Activated CD8-positive, alpha-beta memory T cell treated with anti-CD3 and anti-CD28 coated beads for 48 hours (primary cell): Measurements from ENCODE around the gene COPS8.

Experiments used
- DNase-seq, 3 experiments: peaks; one replicate each; pipeline ENCODE4 v3.0.0-alpha.2; 2020; ENCODE audit warnings: low read depth in 2 of 3, low spot score in 2 of 3

The COPS8 gene

DNA sequence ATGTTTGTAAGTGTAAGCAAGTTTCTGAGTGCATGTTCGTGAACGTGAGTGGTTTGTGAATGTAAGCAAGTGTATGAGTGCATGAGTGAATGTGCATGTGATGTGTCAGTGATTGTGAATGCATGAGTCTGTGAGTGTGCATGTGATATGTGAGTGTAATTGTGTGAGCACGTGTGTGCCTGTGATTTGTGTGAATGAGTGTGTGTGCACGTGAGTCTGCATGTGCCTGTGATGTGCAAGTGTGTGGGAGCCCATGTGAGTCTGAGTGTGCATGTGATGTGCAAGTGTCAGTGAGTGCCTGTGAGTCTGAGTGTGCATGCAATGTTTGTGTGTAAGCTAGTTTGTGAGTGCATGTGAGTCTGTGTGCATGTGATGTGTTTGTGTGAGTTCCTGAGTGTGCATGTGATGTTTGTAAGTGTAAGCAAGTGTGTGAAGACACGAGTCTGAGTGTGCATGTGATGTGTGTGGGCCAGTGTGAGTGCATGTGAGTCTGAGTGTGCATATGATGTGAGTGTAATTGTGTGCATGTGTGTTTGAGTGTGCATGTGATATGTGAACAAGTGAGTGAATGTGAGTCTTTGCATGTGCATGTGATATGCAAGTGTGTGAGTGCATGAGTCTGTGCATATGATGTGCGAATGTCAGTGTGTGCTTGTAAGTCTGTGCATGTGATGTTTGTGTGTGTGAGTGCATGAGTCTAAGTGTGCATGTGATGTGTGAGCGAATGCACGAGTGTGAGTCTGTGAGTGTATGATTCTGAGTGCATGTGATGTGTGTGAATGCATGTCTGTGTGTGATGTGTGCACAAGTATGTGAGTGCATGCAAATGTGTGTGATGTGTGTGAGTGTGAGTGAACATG, 45.1 kb downstream of the COPS8 start:
- DNase-seq = no peak

DNA sequence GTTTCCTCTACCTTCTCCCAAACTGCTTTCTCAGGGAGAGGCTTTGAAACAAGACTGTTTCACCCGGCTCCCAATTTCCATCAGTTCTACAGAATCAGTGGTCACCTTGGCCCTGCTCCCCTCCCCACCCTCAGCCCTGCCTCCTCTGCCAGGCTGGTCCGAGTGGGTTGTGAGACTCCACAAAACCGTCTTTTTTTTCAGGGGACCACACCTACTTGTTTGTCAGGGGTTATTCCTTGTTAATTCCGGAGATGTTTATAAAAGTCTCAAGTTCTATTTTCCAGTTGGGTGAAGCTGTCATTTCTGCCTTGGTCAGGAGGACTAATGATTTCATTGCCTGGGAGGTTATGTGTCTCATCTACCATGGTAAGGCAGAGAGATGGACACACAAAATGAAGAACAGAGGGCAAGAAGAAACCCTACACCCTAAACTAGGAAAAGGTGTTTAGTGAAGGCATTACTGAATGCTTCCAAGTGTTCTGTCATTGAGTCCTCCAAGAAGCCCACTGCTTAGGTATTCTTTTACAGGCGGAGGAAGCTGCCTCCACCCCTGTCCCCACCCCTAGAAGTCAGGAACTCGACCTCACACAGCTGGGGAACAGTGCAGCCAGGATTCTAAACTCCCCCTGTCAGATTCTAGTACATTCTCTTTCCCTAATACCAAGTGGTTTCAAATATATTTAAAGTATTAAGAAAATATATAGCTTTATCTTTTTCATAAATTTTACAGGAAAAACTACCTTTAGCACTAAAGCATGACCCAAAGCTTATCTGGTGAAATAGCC, 46.3 kb downstream of the COPS8 start:
- no peak for DNase-seq

DNA sequence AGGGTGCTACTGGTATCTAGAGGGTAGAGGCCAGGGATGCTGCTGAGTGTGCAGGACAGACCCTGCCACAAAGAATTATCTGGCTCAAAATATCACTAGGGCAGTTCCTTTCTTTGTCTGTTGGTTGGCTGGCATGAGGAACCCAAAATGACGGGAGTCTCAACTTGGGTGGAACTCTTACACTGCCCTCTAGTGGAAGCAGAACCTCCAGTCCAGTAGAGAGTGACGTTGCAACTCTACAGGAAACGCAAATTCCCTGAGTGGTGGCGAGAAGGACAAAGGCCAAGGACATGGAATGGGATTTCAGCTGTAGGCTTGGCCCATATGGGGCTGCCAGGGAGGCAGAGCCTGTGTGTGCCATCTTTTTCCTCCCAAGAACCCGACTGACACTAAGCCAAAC, 47.1 kb downstream of the COPS8 start:
- no peak for DNase-seq

DNA sequence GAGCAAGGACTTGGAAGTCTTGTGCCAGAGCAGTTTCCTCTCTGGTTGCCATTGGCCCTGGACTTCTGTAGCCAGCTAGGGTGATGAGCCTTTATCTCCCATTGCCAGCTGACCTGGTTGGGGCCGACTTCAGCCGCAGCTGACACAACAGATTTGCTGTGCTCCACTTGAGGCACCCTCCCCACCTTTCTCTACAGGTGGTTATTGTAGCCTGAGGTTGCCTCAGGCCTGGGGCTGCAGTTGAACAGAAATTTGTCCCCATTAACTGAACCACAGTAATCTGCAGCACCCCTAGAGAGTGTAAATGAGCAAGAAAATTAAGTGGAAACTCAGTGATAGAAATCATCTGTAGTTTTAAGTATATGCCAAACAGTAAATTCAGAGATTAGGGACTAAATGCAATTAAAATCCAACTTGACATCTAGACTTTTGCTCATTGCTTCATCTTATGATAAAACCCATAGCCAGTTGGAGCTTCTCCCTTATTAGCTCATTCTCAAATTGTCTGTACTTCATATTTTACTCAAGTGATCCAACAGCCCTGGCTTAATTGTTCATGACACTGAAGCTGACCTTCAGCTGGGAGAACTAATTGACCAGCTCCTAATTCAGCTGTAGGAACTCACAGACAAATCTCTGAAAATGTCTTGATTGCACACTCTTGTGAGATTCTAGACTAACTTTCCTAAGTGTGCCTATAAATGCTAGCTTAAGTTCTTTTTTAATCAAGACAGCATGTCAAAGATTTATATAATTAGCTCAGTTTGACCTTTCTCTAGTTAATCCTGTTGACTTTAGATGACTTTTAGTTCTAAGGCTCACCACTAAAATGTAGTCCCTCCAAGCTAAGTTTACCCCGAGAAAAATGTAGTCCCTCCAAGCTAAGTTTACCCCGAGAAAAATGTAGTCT, 48.9 kb downstream of the COPS8 start:
- DNase-seq = no peak

DNA sequence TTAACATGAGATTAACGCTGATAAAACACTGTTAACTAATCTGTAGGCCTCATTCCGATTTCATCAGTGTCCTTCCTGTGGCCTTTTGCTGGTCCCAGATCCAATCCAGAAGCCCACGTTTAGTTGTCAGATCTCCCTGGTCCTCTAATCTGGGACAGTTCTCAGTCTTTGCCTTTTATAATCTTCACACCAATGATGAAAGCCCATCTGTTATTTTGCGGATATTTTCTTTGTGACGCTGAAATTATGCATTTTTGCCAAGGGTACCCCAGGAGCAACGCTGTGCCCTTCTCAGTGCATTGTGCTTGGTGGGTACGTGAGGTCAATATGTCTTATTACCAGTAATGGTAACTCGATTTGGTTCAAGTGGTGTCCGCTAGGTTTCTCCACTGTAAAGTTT, 51.1 kb downstream of the COPS8 start:
- DNase-seq = no peak

DNA sequence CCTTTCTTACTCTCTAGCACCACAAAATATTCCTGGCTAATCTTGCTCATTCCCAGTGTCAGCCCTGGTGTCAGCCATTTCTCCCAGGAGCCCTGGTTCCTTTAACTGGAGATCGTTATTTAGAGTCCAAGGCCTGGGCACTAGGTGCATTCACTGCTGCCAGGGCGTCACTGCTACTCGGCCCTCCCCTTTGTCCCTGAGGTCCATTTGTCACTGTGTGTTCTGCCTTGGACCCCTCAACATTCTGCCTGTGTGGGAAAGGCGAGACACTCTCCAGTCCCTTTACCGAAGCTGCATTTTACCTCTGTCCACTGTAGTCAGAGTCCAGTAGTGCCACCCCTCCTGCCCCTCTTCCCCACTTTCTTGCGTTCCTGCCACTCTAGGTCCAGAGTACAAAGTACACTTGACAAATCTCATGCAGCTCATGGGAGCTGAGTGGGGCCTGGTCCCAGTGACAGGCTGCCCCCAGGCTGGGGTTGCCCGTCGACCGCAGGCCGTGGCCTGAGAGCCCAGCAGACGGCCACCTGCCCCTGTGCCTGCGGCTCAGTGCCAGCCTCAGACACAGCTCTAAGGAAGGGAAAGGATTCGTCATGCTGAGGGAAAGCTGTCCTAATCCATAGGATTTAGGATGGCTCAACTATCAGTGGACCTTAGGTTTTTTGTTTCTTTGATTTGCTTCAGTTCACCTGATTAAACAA, 52.1 kb downstream of the COPS8 start:
- DNase-seq = no peak

DNA sequence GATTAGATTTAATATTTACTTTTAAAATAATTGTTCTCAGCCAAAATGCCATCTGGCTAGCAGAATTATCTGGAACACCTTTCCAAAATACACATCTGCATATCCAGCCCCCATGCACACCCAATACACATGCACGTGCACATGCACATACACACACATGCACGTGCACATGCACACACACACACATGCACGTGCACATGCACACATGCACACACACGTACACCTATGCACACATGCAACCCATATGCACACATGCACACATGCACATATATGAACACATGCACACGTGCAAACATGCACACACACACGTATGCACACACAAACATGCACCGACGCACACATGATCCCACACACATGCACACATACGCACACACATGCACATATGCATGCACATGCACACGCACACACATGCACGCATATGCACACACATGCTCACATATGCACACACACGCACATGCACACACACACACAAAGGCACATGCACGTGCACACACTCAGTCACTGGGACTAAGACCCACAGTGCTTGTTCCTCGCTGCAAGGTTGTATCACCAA, 53.5 kb downstream of the COPS8 start:
- DNase-seq = no peak

DNA sequence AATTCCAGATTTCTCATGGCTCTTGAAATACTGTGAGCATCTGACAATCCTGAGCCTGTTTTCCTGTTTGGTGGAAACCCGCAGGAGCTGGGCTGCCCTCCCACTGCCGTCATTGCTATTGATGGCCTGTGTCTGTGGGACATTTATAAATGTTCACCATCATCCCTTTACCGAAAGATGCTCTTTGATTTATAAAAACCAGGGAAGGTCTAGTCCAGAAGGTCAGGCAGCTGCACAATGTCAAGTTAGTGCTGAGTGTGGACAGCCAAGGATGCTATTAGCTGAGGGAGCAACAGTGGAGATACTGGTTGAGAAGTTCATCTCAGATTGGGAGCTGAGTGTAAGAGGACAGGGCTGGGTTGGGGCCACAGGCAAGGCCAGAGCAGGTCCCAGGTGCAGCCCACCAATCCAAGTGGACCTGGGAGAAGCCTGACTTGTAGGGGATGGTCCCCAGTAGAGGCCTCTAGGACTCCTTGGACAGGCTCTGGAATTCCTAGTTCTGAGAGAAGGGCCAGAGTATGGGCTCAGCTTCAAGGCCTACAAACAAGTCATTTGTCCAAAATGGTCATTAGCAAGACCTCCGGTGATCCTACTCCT, 55.1 kb downstream of the COPS8 start:
- DNase-seq = no peak

DNA sequence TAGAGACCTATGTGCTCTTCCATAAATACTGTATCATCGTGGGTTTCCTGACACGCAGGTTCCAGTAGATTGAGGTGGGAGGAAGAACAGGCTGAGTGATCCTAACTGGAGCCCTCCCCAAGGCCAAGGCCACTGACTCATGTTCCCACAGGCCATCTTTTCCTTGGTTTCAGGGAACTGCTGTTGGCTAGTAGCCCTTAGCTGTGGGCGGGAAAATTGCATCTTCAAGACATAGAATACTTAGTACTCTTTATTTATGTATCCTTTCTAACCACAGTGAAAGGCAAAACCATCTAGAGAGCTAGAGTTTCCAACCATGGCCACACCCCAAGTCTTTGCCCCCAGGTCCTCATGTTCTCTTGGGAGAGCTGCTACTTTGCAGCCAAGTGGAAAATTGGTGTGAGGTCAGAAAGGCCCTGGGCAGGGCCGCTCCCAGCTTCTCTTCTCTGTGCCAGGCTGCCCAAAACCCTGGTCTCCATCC, 55.9 kb downstream of the COPS8 start:
- DNase-seq = no peak

DNA sequence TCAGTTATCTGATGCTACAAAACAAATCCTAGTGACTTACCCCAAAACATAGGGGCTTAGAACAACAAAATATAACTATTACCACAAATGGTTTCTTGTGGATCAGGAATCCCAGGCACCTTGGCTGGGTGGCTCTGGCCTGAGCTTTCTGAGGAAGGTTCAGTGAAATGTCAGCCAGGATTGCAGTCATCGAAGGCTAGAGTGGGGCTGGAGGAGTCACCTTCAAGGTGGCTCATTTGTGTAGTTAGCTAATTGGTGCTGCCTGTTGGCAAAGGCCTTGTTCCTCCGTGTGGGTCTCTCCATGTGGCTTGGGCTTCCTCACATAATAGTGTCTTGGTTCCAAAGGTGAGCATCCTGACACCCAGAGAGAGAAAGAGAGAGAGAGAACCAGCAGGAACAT, 57.4 kb downstream of the COPS8 start:
- DNase-seq = no peak

DNA sequence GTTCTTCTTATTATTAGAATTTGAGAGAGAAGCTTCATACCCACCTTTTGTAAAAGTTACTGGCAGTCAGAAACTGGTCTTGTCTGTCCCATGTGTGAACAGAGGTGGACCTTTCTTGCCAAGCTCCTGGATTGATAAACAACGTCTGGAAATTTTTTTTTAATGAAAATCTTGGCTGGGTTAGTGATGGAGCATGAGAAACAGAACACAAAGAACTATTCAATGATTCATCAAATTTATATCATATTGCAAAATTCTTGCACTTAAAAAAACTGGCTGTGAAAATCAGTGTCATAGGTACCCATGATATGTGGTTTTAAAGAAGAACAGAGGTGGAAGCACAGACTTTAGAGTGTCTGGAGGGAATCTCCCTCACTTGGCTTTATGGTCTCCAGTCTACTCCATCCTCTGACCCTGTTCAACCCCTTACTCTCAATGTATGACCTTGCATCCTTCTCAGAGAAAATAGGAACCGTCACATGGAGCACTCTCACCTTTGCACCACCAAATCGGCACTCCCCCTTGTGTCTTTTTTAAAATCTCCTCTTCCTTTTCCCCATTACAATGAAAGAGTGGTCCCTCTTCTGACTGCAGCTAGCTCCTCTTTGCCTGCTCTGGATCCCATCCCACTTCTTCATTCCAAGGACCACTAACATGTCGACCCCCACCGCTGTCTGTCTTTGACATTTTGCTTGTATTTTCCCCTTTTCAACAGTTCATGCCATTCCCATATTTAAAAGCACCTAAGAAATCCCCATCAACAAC, 58.2 kb downstream of the COPS8 start:
- no peak for DNase-seq

DNA sequence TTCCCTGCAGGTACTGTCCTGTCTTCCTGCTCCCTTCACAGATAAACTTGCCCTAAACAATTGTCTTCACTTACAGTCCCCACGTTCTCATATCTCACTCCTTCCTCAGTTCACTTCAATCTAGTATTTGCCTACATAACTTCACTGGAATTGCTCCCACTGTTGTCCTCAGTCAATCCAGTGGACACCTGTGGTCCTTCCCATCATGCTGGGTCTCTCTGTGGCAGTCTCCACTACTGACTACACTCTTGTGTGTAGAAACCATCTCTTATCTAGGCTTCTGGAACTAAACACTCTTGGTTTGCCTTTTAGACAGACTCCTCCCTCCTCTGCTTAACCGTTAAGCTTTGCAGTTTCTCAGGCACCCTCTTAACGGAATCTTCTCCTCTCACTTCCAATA, 58.8 kb downstream of the COPS8 start:
- no peak for DNase-seq

DNA sequence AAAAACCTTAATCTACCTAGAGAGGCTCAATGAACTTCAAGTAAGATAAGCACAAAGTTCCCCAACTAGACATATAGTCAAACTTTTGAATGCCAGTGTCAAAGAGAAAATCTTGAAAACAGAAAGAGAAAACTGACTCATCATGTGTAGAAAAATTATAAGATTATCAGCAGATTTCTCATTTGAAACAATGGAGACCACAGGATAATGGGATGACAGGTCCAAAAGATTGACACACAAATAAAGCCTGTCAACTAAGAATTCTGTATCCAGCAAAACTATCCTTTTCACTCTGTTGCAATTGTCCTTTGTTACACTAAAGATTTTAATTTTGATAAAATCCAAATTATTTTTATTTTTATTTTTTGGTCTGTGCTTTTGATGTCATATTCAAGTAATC, 61.6 kb downstream of the COPS8 start:
- no peak for DNase-seq

DNA sequence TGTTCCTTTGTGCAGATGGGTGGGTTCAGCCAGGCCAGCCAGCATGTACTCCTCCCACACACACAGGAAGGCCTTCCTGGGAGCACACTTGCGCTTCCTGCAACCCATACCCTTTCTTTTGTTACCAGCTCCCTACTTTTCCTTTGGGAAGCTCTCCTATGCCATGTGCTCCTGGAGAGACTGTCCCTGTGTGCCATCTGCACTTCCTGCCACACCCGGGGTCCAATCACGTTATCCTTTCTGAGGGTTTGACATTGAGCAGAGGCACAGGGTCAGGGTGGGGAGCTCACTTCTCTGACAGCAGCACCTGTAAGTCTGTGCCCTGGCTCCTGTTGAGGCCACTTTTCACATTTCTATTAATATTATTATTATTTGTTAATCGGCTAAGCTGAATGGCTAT, 62.9 kb downstream of the COPS8 start:
- no peak for DNase-seq

DNA sequence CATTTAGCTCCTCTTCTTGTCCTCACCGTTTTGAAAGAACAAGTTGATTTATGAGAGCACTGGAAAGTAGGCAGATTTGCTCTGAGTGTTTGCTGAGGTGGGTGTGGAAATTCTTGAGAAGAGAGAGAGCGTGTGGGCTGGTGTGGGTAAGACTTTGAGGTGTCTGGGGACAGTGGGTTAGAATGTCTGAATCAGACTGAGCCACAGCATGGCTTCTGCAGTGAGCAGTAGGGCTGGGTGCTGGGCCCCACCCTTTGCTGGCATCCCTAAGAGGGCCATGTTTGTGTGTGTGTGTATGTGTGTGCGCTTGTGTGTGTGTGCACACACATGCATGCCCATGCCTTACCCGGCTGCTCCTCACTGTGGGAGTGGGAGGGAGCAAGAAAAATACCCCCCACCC, 63.7 kb downstream of the COPS8 start:
- DNase-seq = no peak
